ENCODE data around the gene GRAMD1B.

GRCh38 chr11:123585206-123585605 is 155.1 kb downstream of the GRAMD1B start:
- TF ChIP-seq CTCF (IDR thresholded peaks at IDR 0.05 in 2 of 3, conservative IDR thresholded peaks at IDR 0.05 in 1 of 3; ENCODE audit: borderline replicate concordance in 1 of 3, insufficient read depth in 1 of 3, low read depth in 2 of 3, low read length in 2 of 3): no peak
- TF ChIP-seq POLR2A (IDR thresholded peaks at IDR 0.05; ENCODE audit: borderline replicate concordance, extremely low read depth, insufficient read depth, insufficient read length): no peak
- no peak for TF ChIP-seq ATF3 (IDR thresholded peaks at IDR 0.05)
- TF ChIP-seq POLR2AphosphoS5 (IDR thresholded peaks at IDR 0.05; ENCODE audit: low read depth, low read length): no peak
